ENCODE measurements around the gene CCDC34.
"Not testable (repeated sequence)": the region's sequence is repeated elsewhere in the genome, so short reads cannot be mapped to it uniquely, and the experiment has no call there.

CCDC34 gene

DNA sequence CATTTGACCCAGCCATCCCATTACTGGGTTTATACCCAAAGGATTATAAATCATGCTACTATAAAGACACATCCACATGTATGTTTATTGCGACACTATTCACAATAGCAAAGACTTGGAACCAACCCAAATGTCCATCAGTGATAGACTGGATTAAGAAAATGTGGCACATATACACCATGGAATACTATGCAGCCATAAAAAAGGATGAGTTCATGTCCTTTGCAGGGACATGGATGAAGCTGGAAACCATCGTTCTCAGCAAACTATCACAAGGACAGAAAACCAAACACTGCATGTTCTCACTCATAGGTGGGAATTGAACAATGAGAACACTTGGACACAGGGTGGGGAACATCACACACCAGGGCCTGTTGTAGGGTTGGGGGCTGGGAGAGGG is 36.0 kb downstream of the CCDC34 start:
- DNase-seq (ENCODE audit: low read depth in 3 of 3, low spot score in 1 of 3) = not testable (repeated sequence)

GRCh38 chr11:27322196-27322595 is 40.8 kb downstream of the CCDC34 start:
- DNase-seq (ENCODE audit: low read depth in 3 of 3, low spot score in 1 of 3) = not testable (repeated sequence)

- not testable (repeated sequence) for DNase-seq (ENCODE audit: low read depth in 3 of 3, low spot score in 1 of 3)
These were observed 41.7 kb downstream of the CCDC34 start for GRCh38 chr11:27321340-27321739.

DNA sequence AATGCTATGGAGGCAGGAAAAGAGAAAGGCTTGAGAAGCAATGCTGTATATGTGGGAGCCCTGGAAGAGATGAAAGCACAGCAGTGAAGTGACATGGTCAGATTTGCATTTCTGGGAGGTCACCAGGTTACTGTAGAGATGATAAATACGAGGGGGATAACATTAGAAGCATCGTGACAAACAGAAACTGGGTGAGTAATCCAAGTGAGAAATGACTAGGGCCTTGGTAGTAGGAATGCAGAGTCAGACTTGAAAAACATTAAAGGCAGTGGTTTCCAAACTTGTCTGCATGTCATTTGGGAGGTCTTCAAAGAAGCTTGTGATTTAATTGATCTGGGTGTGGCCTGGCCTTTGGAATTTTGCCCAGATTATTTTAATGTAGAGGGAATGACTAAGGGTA is 43.9 kb downstream of the CCDC34 start:
- no peak for DNase-seq (ENCODE audit: low read depth in 3 of 3, low spot score in 1 of 3)

- DNase-seq (ENCODE audit: low read depth in 3 of 3, low spot score in 1 of 3) = no peak
These were observed 45.3 kb downstream of the CCDC34 start for GRCh38 chr11:27317751-27318150.

- DNase-seq (ENCODE audit: low read depth in 3 of 3, low spot score in 1 of 3) = no peak
These were observed 47.2 kb downstream of the CCDC34 start for GRCh38 chr11:27315836-27316235.

- no peak for DNase-seq (ENCODE audit: low read depth in 3 of 3, low spot score in 1 of 3)
These were observed 49.7 kb downstream of the CCDC34 start for GRCh38 chr11:27313157-27313821.

- no peak for DNase-seq (ENCODE audit: low read depth in 3 of 3, low spot score in 1 of 3)
These were observed 50.9 kb downstream of the CCDC34 start for GRCh38 chr11:27312110-27312509.

DNA sequence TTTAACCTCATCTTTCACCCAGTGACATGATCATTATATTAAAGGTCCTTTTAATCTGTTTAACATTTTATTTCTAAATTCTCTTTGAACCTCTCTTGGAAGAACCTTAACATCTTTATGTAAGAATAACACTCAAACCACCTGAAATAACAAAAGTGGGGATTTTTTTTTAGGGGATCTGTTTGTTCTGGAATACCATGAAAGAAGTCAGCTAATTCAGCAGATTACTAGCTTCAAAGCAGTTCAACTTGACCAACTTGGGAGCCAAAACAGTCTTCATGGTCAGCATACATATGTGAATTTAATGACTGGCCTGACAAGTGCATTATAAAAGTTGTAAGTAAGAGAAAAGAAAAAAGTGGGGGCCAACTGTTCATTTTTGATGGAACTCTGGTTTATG is 52.3 kb downstream of the CCDC34 start:
- DNase-seq (ENCODE audit: low read depth in 3 of 3, low spot score in 1 of 3) = no peak

DNA sequence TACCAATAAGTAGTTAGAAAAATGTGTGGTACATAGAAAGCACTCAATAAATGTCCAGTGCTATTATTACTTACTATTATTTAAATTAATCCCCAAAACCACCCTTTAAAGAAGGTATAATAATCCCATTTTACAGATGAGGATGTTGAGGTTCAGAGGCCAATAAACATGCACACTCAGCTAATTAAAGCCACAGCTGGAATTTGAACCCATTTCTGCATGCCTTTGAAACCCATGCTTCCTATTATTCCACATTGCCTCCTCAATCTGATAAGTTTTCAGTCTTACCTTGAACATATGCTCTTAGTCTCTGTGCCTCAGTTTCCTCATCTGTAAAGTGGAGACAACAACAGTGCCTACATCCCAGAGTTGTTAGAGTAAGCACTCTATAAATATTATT is 52.8 kb downstream of the CCDC34 start:
- no peak for DNase-seq (ENCODE audit: low read depth in 3 of 3, low spot score in 1 of 3)

DNA sequence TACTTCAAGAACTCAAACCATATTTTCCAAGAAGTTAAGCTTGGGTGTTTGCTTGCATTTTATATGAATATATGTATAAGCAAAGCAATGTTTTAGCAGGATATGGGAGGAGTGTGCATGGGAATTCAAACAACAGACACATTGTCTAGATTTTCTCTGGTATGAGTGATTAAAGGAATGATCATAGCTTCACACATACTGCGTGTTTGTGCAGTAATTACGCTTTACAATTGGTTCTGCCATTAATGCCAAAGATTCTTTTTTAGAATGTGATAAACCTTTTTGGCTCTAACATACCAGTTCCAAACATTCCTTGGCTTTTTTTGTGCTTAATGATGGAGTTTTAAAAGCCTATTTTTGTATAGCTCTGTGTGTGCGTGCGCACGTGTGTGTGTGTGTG is 54.0 kb downstream of the CCDC34 start:
- DNase-seq (ENCODE audit: low read depth in 3 of 3, low spot score in 1 of 3) = no peak

DNA sequence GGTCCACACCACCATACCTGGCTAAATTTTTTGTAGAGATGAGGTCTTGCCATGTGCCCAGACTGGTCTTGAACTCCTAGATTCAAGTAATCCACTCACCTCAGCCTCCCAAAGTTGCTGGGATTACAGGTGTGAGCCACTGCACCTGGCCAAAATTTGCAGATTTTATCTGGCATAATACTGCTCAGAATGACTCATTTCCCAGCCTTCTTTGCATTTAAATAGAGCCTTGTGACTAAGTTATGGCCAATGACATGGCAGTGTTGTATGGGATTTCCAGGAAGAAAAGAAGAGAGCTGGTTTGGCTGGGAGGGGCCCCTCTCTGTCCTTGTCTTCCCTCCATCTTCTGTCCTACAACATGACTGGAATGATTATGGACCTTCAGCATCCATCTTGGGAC is 55.8 kb downstream of the CCDC34 start:
- no peak for DNase-seq (ENCODE audit: low read depth in 3 of 3, low spot score in 1 of 3)

DNA sequence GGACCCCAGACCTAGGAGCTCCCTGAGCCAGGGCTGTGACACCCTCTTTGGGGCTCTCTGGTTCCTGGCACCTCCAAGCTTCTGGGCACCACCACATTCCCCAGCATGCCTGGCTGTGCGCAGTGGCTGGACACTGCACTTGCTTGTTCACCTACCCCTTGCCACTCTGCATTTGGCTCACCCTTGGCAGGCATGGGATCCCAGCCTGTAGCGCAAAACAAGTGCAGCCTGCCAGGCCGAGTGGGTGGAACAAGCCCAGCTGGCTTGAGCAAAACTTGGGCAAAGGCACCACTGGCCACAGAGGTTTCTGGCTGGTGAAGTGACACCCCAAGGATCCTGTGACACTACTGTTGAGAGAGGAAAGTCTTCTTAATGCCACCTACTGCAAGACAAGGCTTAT is 57.3 kb downstream of the CCDC34 start:
- DNase-seq (ENCODE audit: low read depth in 3 of 3, low spot score in 1 of 3) = no peak

DNA sequence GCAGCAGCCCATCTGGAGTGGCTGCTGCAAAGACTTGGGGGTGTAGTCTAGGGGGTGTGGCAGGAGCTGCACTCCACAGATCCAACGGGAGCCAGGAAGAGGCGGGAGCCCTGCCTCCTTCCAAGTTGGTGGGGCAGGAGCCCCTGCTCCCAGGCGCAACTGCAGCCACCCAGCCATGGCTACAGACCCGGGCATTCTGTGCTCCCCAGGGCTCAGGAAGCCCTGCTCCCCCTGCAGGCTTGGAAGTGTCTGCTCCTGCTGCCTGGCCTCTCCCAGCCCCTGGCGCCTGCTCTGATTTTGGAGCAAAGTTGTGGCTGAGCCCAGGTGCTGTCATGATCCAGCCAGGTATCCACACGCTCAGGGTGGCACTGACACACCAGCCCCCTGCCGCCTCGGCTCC is 58.5 kb downstream of the CCDC34 start:
- no peak for DNase-seq (ENCODE audit: low read depth in 3 of 3, low spot score in 1 of 3)

- DNase-seq (ENCODE audit: low read depth in 3 of 3, low spot score in 1 of 3) = no peak
These were observed 59.1 kb downstream of the CCDC34 start for GRCh38 chr11:27303903-27304302.

- no peak for DNase-seq (ENCODE audit: low read depth in 3 of 3, low spot score in 1 of 3)
These were observed 62.0 kb downstream of the CCDC34 start for GRCh38 chr11:27300974-27301373.

- no peak for DNase-seq (ENCODE audit: low read depth in 3 of 3, low spot score in 1 of 3)
These were observed 65.4 kb downstream of the CCDC34 start for GRCh38 chr11:27297616-27298015.

DNA sequence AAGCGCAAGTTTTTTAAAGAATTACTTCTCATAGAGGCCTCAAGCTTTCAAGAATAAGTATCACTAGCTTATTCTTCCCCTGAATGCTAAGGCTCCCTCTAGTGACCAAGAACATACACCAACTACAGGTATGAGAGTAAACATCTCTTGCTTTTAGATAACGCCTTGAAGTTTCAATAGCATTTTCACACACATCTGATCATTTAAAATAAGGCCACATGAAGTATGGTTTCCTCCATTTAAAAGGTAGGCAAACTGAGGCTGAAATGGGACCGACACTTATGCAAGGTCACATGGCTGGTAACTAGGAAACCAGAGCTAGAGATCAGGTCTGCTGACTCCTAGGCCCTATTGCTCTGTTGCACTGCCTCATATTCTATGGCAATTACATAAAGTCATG is 66.5 kb downstream of the CCDC34 start:
- no peak for DNase-seq (ENCODE audit: low read depth in 3 of 3, low spot score in 1 of 3)

GRCh38 chr11:27295928-27296327 is 67.1 kb downstream of the CCDC34 start:
- no peak for DNase-seq (ENCODE audit: low read depth in 3 of 3, low spot score in 1 of 3)

DNA sequence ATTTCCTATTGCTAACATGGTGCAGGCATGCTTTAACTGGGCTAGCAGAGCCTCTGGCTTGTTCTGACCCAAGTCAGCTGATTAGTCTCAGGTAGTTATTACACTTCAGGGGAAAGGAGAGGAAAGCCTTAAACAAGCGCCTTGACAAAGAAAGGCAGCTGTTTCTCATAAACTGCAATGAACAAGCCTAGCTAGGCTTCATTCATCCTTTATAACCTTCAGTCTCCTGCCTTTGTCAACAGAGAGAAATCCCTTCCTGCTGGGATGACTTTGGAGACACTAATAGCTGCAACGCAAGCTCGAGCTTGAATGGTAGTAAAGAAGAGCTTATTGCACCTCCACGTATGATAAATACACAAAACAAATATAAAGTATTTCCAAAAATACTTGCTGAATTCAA is 68.4 kb downstream of the CCDC34 start:
- DNase-seq (ENCODE audit: low read depth in 3 of 3, low spot score in 1 of 3) = no peak

- DNase-seq (ENCODE audit: low read depth in 3 of 3, low spot score in 1 of 3) = no peak
These were observed 69.2 kb downstream of the CCDC34 start for GRCh38 chr11:27293515-27294417.

- DNase-seq (ENCODE audit: low read depth in 3 of 3, low spot score in 1 of 3) = no peak
These were observed 70.4 kb downstream of the CCDC34 start for GRCh38 chr11:27292637-27293010.

Data from stimulated activated CD4-positive, alpha-beta T cell treated with anti-CD3 and anti-CD28 coated beads, TNF-alpha, amount 100 ng/mL, for 1 hour (primary cell).